ENCODE results near the gene CCNL2.
"Not testable (repeated sequence)": the region's sequence is repeated elsewhere in the genome, so short reads cannot be mapped to it uniquely, and the experiment has no call there.

GRCh38 chr1:1417396-1417795 lies 18.3 kb upstream of the CCNL2 start:
- TF ChIP-seq USF2 (IDR thresholded peaks at IDR 0.05); RARB (CRISPR knock-in tag; IDR thresholded peaks at IDR 0.05); EP300 (IDR thresholded peaks at IDR 0.05); CTCF (IDR thresholded peaks at IDR 0.05); CHD2 (IDR thresholded peaks at IDR 0.05; ENCODE audit: low read length, partially characterized antibody); HDAC2 (IDR thresholded peaks at IDR 0.05); CBX2 (IDR thresholded peaks at IDR 0.05; ENCODE audit: borderline replicate concordance, low read depth); SMC3 (IDR thresholded peaks at IDR 0.05); MAFK (IDR thresholded peaks at IDR 0.05; ENCODE audit: partially characterized antibody); POLR2AphosphoS2 (conservative IDR thresholded peaks at IDR 0.05; ENCODE audit: low read length): not testable (repeated sequence)
